Dermis microvascular lymphatic vessel endothelial cell (primary cell): ENCODE data around the gene LIN7A. TPM values are rescaled to one million over a fixed set of nuclear protein-coding genes. Genes with fewer than 3 reads are reported as not detected.
A peak's percentile ranks its signal among the peaks of the same experiment; 100 is the strongest.

Experiments used
- DNase-seq, 2 donors: peaks; one replicate each; pipeline versions ENCODE4 v3.0.0 to v3.0.0-alpha.2; 2010; ENCODE audit warnings: low read depth in 2 of 2
- total RNA-seq: library from RNA; depleted of rRNA; stranded (reverse); fragments of >200 nt; gene quantifications from 2 replicates; pipeline ENCODE4 v1.2.1, GENCODE V29; 2014

LIN7A gene, protein sequence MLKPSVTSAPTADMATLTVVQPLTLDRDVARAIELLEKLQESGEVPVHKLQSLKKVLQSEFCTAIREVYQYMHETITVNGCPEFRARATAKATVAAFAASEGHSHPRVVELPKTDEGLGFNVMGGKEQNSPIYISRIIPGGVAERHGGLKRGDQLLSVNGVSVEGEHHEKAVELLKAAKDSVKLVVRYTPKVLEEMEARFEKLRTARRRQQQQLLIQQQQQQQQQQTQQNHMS
- total RNA-seq: 0.13 TPM in 2 replicates

DNA sequence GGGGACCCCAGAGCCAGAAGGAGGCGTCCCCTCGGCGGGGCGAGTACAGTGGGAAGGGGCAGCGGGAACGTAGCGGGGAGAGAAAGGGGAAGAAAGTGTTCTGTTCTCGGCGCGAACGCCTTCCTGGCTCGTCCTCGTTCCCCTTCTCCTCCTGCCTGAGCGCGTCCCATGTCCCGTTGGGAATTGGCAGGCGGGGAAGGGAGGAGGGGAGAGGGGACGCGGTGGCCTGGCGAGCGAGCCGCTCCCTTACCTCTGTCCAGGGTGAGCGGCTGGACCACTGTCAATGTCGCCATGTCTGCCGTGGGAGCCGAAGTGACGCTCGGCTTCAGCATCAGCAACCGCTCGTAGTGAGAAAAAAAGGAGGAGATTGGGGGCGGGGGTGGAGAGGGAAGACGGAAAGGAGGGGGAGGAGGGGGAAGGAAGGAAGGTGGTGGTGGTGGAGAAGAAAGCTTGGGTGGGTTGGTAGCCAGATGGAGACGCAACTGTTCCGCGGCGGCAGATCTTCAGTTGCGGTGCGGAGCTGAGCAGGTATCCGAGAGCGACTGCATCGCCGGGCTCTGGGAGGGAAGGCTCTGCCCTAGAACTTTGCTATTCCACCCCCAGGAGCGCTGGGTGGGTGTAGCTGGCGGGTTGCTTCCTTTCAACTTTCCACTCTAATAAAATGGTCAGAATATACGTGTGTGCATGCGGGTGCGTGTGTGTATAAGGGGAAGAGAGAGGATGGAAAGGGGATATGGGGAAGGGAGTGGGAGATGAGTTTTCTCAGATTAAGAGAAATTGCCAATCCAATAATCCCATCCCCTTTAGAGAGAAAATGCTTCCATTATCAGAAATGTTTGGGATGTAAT lies at the start of gene LIN7A:
Gene LIN7A, minus strand, starts transcription at position 544 of the 848 bp plus-strand sequence. Its CDS starts 212 bp downstream, at position 332.
- DNase-seq: peak in 1 of 2 donors; percentile 1

DNA sequence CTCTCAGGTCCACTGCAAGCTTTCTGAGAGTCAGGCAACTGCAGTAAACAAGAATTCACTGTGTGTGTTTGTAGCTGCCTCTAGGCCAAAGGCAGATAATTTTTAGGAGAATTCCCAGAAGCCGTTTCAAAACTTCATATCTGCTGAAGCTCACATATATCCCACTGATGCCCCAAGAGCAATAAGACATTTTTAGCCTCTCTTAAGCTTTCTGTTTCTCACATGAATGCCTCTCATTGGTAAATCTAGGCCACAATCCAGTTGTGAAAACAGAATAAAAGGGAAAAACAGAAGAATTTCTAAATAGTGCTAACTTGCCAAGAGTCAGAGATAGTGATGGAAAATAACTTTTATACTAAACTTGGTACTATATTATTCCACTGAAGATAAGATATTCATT lies 48.5 kb upstream of the LIN7A start:
- no peak for DNase-seq

DNA sequence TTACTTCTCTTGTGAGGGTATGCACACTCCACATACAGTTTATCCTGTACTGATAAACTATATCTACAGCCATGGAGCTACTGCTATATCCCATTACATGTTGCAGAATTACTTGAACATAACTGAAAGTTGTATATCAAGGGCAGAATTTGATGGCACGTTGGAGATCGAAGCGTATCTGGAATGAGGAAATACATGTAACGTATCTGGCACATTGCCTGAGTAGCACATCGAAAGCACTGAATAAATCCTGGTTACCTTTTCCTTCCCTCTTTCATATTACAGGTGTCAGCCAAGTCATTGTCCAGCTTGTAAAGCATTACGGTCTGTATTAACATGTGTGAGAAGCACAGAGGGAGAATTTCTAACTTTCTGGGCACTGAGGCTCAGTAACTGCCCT lies 42.1 kb upstream of the LIN7A start:
- DNase-seq: no peak

DNA sequence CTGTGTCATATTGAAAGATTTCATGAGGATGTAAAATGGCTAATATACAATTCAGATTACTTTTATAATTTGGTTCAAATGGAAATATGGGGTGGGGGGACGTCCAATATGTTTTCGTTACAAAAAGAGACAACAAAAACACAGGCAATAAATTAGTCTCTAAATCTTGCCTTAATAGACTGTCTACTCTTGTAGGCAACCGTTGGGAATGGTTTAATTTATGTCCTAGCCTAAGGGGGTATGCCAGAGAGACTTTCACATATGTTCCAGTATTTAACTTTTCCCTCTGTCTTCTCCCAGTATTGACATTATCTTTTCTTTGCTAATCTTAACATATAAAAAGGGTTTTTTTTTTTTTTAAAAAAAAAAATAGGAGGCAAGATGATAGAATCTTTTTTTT lies 41.5 kb upstream of the LIN7A start:
- no peak for DNase-seq

DNA sequence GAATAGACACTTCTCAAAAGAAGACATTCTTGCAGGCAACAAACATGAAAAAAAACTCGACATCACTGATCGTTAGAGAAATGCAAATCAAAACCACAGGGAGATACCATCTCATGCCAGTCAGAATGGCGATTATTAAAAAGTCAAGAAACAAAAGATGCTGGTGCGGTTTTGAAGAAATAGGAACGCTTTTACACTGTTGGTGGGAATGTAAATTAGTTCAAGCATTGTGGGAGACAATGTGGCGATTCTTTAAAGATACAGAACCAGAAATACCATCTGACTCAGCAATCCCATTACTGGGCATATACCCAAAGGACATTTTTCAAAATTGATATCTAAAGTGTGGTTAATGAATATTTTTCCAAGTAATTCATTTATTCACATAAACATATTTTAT lies 39.6 kb upstream of the LIN7A start:
- DNase-seq: no peak

DNA sequence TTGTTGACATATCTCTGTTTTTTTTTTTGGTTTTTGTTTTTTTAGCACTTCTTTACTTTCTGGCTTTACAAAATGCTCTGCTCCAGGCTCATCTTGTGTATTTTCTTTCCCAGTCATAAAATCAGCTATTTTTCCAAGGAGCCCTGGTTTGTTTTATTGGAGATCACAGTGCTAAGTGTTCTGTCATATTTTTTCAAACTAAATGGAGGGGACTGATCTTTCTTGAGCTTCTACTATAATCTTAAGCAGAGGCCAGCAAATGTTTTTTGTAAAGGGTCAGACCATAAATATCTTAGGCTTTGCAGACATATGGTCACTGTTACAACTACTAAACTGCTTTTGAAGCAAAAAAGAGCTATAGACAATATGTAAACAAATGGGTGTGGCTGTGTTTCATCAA lies 30.6 kb upstream of the LIN7A start:
- DNase-seq: no peak

DNA sequence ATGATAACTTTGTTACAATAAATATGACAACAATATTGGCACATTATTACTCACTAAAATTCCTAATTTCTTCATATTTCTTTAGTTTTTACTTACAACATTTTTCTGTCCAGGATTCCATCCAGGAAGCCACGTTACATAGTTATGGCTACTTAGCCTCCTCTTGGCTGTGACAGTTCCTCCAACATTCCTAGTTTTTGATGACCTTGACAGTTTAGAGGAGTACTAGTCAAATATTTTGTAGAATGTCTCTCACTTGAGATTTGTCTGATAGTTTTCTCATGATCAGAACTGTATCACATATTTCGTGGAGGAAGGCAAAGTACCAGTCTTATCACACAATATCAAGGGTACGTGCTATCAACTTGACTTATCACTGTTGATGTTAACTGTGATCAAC lies 29.8 kb upstream of the LIN7A start:
- no peak for DNase-seq

DNA sequence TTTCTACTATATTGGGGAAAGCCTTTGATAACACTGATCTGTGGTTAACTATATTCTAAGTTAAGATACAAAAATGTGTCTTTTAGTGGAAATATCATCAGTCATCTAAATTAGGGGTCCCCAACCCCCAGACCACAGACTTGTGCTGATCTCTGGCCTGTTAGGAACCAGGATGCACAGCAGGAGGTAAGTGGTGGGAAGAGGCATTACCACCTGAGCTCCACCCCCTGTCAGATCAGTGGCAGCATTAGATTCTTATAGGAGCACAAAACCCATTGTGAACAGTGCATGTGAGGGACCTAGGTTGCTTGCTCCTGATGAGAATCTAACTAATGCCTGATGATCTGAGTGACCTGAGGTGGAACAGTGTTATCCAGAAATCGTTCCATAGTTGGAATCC lies 28.3 kb upstream of the LIN7A start:
- DNase-seq: no peak

DNA sequence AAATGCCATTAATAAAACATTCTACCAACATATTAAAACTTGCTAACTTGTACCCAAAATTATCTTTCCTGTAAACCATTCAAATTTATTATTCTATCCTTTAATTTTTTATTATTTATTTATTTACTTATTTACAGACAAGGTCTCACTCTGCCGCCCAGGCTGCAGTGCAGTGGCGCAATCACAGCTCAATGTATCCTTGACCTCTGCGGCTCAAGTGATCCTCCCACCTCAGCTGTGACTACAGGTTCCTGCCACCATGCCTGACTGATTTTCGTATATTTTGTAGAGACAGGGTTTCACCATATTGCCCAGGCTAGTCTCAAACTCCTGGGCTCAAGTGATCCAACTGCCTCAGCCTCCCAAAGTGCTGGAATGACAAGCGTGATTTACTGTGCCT lies 20.4 kb upstream of the LIN7A start:
- no peak for DNase-seq

DNA sequence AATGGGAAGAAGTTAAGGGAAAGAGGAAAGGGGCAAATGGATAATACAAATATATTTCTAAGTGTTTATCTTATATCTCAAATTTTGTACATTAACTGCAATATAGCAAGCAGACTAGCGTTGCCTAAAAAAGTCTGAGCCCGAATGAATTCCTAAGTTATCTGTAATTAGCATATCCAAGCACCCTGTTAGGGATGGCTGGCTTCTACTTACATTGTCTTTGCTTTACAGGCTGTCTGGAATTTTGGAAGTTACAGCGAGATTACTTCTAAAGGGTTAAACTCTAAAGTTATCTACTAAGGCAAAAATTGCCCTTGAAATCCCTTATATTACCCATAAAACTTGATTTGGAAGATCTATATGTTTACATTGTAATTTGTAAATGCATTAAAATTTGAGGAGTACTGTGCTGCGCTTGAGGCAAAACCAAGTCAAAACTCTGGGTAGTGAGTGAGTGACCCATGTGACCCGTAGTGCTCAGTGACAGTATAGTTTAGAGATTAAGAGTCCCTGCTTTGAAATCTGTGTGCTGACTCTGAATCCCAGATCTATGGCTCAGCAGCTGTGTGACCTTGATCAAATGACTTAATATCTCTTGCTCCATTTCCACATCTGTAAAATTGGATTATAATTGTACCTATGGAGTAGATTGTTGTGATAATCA lies 17.3 kb upstream of the LIN7A start:
- DNase-seq: no peak

DNA sequence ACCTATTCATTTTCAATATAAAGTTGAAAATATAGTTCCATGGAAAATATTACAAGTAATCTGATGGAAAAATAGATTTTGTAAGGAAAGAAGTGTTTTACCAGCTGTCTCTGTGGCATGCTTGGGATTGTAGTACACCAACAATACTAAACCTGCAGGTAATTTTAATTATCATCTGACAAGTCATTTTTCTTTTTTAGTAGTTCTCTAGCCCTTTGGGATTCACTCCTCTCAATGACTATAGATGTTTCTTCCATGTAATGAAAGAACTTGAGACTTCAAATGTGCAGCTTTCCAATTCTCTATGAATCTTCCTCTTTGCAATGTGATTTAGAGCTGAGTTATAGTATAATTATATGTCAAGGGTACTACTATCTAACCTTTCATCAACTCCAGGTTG lies 14.7 kb upstream of the LIN7A start:
- no peak for DNase-seq

DNA sequence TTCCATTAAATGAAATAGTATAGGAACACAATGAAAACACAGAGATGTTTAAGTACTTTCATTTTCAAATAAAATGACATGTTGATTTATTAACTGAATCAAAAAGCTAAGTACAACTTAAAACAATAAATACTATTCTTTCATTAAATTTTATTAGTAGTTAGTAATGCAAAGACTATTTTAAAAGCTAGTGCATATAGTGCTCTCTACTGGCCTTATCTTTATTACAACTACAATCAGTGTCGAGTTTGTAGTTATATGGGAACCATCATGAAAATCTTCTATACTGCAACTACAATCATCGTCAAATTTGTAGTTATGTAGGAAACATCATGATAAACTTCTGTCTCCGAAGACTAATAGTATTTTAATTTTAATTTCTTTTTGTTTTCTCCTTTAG lies 8.9 kb upstream of the LIN7A start:
- no peak for DNase-seq

DNA sequence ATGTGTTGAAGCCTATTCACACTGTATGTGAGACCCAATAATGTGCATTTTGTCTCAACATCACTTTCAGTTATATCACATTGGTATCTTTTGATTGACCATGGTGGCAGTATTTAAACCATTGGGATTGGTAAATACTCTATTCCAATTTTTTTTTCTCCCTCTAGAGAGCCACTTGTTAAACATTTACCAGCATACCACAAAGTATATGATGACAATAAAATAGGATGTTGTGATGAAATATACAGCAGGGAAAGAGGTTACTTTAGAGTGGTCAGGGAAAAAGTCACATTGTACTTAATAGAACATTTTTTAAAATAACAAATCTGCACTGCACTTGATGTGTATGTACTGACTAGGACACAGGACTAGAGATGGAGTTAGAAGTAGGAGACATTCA lies 5.6 kb upstream of the LIN7A start:
- no peak for DNase-seq

DNA sequence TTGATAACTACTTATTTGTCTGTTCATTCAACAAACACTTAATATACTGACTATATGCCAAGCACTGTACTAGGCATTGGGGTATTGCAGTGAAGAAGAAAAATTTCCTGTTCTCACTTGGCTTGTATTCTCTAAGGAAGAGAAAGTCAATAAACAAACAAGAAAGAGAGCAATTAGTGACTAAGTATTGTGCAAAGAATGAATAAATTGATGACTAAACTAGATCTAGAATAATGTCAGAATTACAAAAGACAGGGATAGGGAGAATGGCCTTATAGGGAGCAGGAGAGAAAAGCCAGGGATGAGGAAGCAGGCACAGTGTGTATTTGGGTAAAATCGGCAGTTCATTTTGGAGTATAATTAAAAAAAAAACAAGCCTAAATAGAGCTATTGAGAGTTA lies 4.2 kb upstream of the LIN7A start:
- no peak for DNase-seq

DNA sequence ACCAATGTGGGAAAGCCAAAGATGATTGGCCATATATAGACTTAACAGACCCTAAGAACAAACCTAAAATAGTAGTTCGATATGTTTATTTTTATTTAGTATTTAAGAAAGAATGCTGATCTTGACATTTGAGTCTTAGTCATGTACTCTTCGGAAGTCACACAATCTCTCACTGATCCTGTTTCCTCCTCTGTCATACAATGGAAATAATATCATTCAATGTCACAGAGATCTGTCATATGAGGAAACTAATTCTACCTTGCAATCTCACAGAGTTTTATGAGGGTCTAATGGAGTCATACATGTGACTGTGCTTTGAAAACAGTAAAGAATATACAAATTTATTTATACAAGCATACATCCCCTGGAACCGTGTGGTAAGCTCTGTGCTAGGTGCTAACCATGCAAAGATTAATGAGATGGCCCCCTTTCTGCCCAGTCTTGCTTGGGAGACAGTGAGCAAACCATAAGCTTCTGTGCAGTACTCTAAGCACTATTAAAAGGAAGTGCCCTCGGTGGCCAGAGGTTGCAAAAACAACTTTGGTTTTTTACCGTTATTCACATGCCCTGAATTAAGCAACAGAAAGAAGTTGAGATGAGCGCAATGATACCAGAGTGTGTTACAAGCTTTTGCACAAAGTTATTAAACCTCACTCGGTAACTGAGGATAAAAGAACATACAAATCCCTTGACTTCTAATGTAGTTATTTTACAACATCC lies 1.7 kb upstream of the LIN7A start:
- DNase-seq: no peak

DNA sequence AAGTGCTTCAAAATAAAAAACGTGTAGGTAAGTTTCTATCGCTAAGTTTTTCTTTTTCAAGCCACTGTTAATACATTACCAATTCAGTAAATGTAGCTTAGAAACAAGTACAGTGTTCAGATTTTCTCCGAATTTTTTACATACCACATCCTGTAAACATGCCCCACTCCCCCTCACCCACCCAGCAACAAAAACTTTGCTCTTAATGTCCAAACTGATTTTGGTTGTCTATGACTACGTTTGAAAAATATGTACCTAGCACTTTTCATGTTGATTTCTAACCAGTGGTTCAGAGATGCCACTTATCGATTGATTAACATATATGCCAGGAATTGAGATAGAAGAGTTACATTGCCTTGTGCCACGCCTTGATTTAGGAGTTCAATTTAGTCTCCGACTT lies 663 bp upstream of the LIN7A start:
- DNase-seq: no peak

DNA sequence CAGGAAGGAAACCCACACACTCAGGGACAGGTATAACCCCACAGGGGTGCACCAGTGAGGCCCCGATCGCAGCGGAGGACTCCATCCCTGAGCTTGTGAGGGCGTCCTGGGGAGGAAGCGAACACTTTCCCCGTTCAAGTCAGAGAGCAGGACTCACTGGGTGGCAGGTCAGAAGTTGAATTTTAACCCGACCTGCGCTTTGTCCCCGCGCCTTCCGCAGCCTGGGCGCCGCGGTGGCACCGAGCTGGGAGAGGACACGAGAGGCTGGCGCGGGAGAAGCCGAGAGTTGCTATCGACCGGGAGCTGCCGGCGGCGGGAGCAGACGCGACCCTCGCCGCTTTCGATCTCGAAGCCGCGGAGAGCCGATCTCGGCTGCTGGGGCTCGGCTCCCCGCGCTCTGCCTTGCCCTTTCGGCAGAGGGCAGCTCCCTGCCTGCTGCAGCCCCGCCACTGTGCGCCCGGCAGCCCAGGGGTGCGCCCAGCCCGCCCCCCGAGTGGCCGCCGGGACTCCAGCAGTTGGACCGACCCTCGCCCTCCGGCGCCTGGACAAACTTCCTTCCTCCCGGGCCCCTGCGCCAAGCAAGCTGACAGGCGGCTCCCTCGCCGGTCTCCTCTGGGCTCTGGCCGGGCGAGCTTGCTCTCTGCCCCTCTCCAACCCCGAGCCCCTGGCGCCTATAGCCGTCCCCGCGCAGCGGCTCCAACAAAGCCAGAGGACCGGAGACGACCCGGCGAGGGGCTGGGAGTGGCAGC lies 918 bp downstream of the LIN7A start:
- peak in 1 of 2 donors; percentile 18 for DNase-seq

DNA sequence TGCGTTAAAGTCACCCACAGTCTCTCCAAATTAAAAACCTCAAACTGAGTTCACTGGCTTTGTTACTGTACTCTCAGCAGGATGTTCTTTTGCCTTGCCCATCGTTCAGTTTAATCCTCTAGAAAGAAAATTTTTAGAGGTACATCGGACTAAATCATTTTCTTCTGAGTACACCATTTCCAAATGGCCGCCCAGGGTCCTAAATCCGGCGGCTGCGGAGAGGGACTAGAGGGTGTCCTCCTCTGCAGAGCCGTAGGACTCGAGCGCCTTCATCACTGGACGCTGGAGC lies 1.4 kb downstream of the LIN7A start:
- DNase-seq: no peak

DNA sequence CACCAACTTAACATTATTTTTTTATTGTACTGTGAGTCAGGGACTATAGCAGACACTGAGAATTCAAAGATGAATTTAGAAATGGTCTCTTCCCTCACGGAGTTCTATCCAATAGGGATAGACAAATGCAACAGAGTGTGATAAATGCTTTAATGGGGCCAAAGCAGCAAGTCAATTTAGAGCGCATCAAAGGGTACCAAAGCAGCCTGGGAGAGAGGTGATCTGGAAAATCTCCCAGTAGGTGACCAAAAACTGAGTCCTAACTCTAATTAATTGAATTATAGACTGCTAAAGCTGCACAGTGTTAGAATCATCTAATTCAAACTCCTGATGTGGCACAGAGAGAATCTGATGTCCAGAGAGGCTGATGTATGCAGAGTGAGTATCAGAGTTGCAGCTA lies 2.6 kb downstream of the LIN7A start:
- DNase-seq: no peak

DNA sequence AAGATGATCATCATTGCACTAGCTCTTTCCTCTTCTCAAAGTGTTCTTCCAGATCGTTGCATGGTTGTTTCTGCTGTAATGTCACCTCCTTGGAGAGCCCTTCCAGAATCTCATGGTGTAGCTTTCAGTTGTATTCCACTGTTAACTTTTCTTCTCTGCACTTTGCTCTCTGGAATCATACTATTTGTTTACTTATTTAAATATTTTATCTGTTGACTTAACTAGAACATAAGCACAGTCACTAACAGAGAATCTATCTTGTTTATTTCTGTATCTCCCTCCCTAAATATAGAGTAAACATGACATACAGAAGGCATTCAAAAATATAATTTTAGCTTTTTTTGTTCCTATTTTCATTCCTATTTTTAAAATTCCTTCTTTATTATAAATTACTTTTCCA lies 11.8 kb downstream of the LIN7A start:
- no peak for DNase-seq

DNA sequence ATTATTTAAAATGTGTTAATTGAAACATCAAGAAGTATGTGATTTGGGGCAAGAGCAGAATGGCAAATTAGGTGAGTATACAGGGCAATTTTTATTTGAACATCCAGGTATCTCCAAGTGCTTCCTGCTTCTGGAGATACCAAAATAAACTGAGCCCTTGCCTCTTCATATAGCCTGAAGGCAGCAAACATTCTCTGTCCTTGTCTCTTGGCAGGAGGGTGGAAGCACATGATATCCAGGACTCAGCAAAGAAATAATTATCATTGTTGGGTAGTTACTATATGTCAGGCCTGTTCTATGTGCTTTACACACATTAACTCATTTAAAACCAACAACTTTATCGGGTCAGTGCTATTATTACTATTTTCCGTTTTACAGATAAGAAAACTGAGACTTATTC lies 12.5 kb downstream of the LIN7A start:
- no peak for DNase-seq

DNA sequence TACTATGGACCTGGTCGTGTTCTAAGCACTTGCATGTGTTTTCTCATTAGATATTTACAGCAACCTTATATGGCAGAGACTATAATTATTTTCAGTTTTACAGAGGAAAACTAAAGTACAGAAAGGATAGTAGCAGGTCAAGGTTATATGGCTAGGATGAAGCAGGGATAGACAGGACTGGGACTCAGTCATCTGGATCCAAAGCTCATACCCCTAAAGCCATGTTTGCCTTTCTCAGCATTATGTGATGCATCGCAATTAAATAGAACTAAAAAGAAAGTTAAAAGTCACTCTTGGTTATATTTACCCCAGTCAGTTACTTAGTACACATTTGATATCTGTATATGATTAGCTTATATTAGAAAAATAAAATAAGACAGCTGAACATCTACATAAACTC lies 13.3 kb downstream of the LIN7A start:
- DNase-seq: no peak
